Measurements from ENCODE around the gene B9D1.

The B9D1 gene

DNA sequence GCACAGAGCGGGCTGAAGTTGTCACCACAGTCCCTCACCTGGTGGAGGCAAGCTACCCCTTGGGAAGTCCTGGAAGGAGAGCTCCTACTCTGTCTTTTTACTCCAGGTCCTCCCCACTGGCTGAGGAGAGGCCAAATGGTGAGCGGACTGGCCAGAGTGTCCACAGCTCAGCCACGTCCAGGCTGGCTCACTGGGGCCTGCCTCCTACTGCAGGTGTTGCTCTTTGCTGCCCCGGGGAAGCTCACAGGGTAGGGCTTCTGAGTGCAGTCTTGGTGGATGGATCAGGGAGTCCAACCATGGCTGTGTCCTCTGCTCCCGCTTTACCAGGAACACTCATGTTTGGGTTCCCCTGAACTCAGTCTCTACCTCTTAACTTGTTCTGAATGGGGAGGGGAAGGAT, 2.7 kb downstream of the B9D1 start:
- Histone ChIP-seq H3K4me3 (ENCODE audit: insufficient read depth, low read length, poor library complexity, severe bottlenecking) (no peak overlapping the region), H3K4me2 (ENCODE audit: low read depth, low read length, poor library complexity, severe bottlenecking) (no peak overlapping the region), H3K9ac (ENCODE audit: low read length) (no peak overlapping the region), H3K27me3 (ENCODE audit: low read length) (no peaks in the 10 kb centered on the region), H3K27ac (ENCODE audit: low read depth, low read length) (no peak overlapping the region), H4K20me1 (ENCODE audit: low read depth, low read length) (no peaks in the 10 kb centered on the region), H2AFZ (ENCODE audit: low read depth, low read length, severe bottlenecking) (no peak overlapping the region), H3F3A (ENCODE audit: insufficient read depth) (0 out of 2 replicates have a peak, but pooled peaks cover 3% of the 10 kb centered on the region), H3K79me2 (ENCODE audit: insufficient read depth, low read length) (no peaks in the 10 kb centered on the region), H3K9me2 (replicated peaks; ENCODE audit: insufficient read depth, low read length) (no peaks in the 10 kb centered on the region), H3K36me3 (ENCODE audit: low read length) (no peaks in the 10 kb centered on the region), H3K9me3 (ENCODE audit: insufficient read depth, low read length) (no peaks in the 10 kb centered on the region)
- no peak for TF ChIP-seq CTCF (IDR thresholded peaks at IDR 0.05; ENCODE audit: insufficient read depth, low read length, poor library complexity, severe bottlenecking)
- TF ChIP-seq EZH2phosphoT487 (conservative IDR thresholded peaks at IDR 0.05; ENCODE audit: low read length), result no peak

DNA sequence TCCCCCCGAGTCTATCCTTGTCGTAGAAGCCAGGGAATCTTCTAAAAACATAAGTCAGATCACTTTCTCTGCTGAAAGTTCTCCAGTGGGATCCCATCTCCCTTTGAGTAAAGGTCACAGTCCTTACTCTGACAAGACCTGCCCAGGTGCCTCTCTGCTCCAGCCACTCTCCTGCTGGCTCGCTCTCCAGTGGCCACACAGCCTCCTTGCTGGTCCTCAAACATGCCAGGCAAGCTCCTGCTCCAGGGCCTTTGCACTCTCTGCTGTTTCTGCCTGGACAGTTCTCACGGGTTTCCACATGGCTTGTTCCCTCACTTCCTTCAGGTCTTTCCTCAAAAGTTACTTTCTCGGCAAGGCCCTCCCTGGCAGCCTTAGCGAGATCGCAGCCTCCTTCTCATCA, 3.4 kb downstream of the B9D1 start:
- Histone ChIP-seq H3K9ac (ENCODE audit: low read length) (no peak overlapping the region), H3K4me3 (ENCODE audit: insufficient read depth, low read length, poor library complexity, severe bottlenecking) (no peak overlapping the region), H3F3A (ENCODE audit: insufficient read depth) (0 out of 2 replicates have a peak, but pooled peaks cover 3% of the 10 kb centered on the region), H3K9me2 (replicated peaks; ENCODE audit: insufficient read depth, low read length) (no peaks in the 10 kb centered on the region), H3K4me2 (ENCODE audit: low read depth, low read length, poor library complexity, severe bottlenecking) (no peak overlapping the region), H2AFZ (ENCODE audit: low read depth, low read length, severe bottlenecking) (no peak overlapping the region), H3K36me3 (ENCODE audit: low read length) (no peaks in the 10 kb centered on the region), H3K9me3 (ENCODE audit: insufficient read depth, low read length) (no peaks in the 10 kb centered on the region), H3K27me3 (ENCODE audit: low read length) (no peaks in the 10 kb centered on the region), H4K20me1 (ENCODE audit: low read depth, low read length) (no peaks in the 10 kb centered on the region), H3K27ac (ENCODE audit: low read depth, low read length) (no peak overlapping the region), H3K79me2 (ENCODE audit: insufficient read depth, low read length) (no peaks in the 10 kb centered on the region)
- TF ChIP-seq CTCF (IDR thresholded peaks at IDR 0.05; ENCODE audit: insufficient read depth, low read length, poor library complexity, severe bottlenecking) (no peak), EZH2phosphoT487 (conservative IDR thresholded peaks at IDR 0.05; ENCODE audit: low read length) (no peak)

GRCh38 chr17:19357761-19358160, 4.8 kb downstream of the B9D1 start:
- TF ChIP-seq CTCF (IDR thresholded peaks at IDR 0.05; ENCODE audit: insufficient read depth, low read length, poor library complexity, severe bottlenecking) (no peak), EZH2phosphoT487 (conservative IDR thresholded peaks at IDR 0.05; ENCODE audit: low read length) (no peak)
- H3K9ac ChIP-seq (ENCODE audit: low read length), result no peak overlapping the region
- H3K4me3 ChIP-seq (ENCODE audit: insufficient read depth, low read length, poor library complexity, severe bottlenecking), result no peak overlapping the region
- no peak overlapping the region for H3K4me2 ChIP-seq (ENCODE audit: low read depth, low read length, poor library complexity, severe bottlenecking)
- 0 out of 2 replicates have a peak, but pooled peaks cover 3% of the 10 kb centered on the region for H3F3A ChIP-seq (ENCODE audit: insufficient read depth)
- H3K9me3 ChIP-seq (ENCODE audit: insufficient read depth, low read length), result no peaks in the 10 kb centered on the region
- H3K79me2 ChIP-seq (ENCODE audit: insufficient read depth, low read length), result no peaks in the 10 kb centered on the region
- no peak overlapping the region for H2AFZ ChIP-seq (ENCODE audit: low read depth, low read length, severe bottlenecking)
- no peak overlapping the region for H3K27ac ChIP-seq (ENCODE audit: low read depth, low read length)
- H3K27me3 ChIP-seq (ENCODE audit: low read length), result no peaks in the 10 kb centered on the region
- H3K36me3 ChIP-seq (ENCODE audit: low read length), result no peaks in the 10 kb centered on the region
- H3K9me2 ChIP-seq (replicated peaks; ENCODE audit: insufficient read depth, low read length), result no peaks in the 10 kb centered on the region
- H4K20me1 ChIP-seq (ENCODE audit: low read depth, low read length), result no peaks in the 10 kb centered on the region

Measured in SU-DHL-6 (cell line).